Measurements from ENCODE around the gene TPBG.

TPBG gene

DNA sequence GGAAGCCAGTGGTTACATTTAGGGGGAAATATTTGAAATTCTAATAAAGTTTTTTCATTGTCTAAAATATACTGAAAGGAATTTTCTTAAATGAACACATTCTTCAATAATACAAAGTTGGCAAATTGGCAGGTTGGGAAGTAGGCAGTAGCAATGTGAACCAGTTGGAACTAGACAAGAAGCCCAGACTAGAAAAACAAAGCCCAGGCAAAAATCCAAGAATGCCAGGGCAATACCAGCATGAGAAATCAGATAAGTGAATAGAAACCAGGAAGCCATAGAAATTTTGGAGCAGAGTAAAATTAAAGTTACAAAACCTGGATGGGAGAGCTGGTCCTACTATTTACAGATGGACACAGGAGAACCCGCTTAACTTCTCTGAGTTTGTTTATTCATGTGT is 52.2 kb downstream of the TPBG start:
- Histone ChIP-seq H3K27ac (ENCODE audit: low read length) (no peak overlapping the region), H3K36me3 (replicated peaks; ENCODE audit: low read depth, low read length) (no peaks in the 10 kb centered on the region), H4K20me1 (ENCODE audit: insufficient read depth, low read length) (no peaks in the 10 kb centered on the region), H3K4me1 (ENCODE audit: low read length) (no peaks in the 10 kb centered on the region), H3K9ac (ENCODE audit: low read length) (no peak overlapping the region), H3K4me2 (ENCODE audit: low read length) (no peak overlapping the region), H3K79me2 (ENCODE audit: low read length) (no peaks in the 10 kb centered on the region), H3K9me3 (ENCODE audit: insufficient read depth, low read length) (no peaks in the 10 kb centered on the region), H3K4me3 (ENCODE audit: low read length) (no peak overlapping the region), H2AFZ (ENCODE audit: low read depth, low read length) (no peak overlapping the region), H3K27me3 (ENCODE audit: low read depth, low read length) (no peaks in the 10 kb centered on the region)
- TF ChIP-seq, protein P1, sequence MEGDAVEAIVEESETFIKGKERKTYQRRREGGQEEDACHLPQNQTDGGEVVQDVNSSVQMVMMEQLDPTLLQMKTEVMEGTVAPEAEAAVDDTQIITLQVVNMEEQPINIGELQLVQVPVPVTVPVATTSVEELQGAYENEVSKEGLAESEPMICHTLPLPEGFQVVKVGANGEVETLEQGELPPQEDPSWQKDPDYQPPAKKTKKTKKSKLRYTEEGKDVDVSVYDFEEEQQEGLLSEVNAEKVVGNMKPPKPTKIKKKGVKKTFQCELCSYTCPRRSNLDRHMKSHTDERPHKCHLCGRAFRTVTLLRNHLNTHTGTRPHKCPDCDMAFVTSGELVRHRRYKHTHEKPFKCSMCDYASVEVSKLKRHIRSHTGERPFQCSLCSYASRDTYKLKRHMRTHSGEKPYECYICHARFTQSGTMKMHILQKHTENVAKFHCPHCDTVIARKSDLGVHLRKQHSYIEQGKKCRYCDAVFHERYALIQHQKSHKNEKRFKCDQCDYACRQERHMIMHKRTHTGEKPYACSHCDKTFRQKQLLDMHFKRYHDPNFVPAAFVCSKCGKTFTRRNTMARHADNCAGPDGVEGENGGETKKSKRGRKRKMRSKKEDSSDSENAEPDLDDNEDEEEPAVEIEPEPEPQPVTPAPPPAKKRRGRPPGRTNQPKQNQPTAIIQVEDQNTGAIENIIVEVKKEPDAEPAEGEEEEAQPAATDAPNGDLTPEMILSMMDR (IDR thresholded peaks at IDR 0.05; ENCODE audit: low read depth, low read length): no peak
- no peak for TF ChIP-seq EZH2phosphoT487 (IDR thresholded peaks at IDR 0.05; ENCODE audit: low read depth)

DNA sequence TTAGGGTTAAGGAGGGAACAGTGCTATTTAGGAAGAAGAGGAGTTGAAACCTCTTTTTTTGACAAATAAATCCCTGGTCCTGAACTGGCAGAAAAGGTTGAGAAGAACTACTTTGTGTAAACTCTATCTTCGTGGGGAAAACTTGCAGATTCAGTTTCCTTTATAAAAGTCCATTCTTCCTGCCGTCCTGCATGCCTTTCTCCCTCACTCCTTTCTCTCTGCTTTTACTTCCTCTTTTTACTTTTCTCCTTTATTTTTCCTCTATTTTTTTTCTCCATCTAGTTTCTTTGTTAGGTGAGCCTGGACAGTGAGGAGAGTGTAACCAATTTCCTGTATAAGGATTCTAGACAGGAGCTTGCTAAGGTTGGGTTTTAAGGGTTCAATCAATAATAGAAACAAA is 52.7 kb downstream of the TPBG start:
- Histone ChIP-seq H3K4me2 (ENCODE audit: low read length) (no peak overlapping the region), H3K9ac (ENCODE audit: low read length) (no peak overlapping the region), H3K27me3 (ENCODE audit: low read depth, low read length) (no peaks in the 10 kb centered on the region), H2AFZ (ENCODE audit: low read depth, low read length) (no peak overlapping the region), H3K4me3 (ENCODE audit: low read length) (no peak overlapping the region), H3K4me1 (ENCODE audit: low read length) (no peaks in the 10 kb centered on the region), H3K9me3 (ENCODE audit: insufficient read depth, low read length) (no peaks in the 10 kb centered on the region), H4K20me1 (ENCODE audit: insufficient read depth, low read length) (no peaks in the 10 kb centered on the region), H3K36me3 (replicated peaks; ENCODE audit: low read depth, low read length) (no peaks in the 10 kb centered on the region), H3K79me2 (ENCODE audit: low read length) (no peaks in the 10 kb centered on the region), H3K27ac (ENCODE audit: low read length) (no peak overlapping the region)
- no peak for TF ChIP-seq EZH2phosphoT487 (IDR thresholded peaks at IDR 0.05; ENCODE audit: low read depth)
- TF ChIP-seq, protein P1 (IDR thresholded peaks at IDR 0.05; ENCODE audit: low read depth, low read length): no peak
